H1 (cell line): ENCODE data around the gene ANKS1B. TPM values are rescaled to one million over a fixed set of nuclear protein-coding genes. Genes with fewer than 3 reads are reported as not detected.

Experiments used
- CEBPB ChIP-seq: IDR thresholded peaks from 2 replicates; pipeline ENCODE4 v1.6.1; 2012; ENCODE audit warnings: low read depth, low read length
- HDAC6 ChIP-seq: IDR thresholded peaks from one replicate; pipeline ENCODE4 v1.7.1; 2012; ENCODE audit warnings: low read depth, mild to moderate bottlenecking, inconsistent platforms, low read length, moderate library complexity
- NANOG ChIP-seq: IDR thresholded peaks from 2 replicates; pipeline ENCODE4 v1.6.1; 2011; ENCODE audit warnings: low read length, low read depth, mild to moderate bottlenecking, inconsistent platforms; ENCODE audit not compliant: insufficient read depth, poor library complexity, severe bottlenecking
- polyA plus RNA-seq, 7 experiments: library from polyadenylated mRNA; depleted of rRNA in 3 of 7; stranded (reverse) in 5 of 7; unstranded in 2 of 7; fragments of >200 nt in 5 of 7; fragments of 200-250 nt in 2 of 7; gene quantifications; 1 replicate in 5 of 7; 2 replicates in 1 of 7; 4 replicates in 1 of 7; pipeline versions ENCODE4 v1.2.1 to v1.2.3, GENCODE V29; 2011 to 2013; ENCODE audit warnings: missing spikeins in 2 of 7, mixed read lengths in 2 of 7
- total RNA-seq: library from RNA; stranded (reverse); fragmentation: NEBNext Ultra II Directional; extraction: Animal tissue kit (Norgen Biotek cat#: 25700); gene quantifications from 2 replicates; pipeline ENCODE4 v1.2.1, GENCODE V29; 2021
- TF ChIP-seq, protein P1 (sequence below): fragments of 300-600 bp; sonication (generic); IDR thresholded peaks from 2 replicates; pipeline ENCODE4 v1.7.1; 2012; ENCODE audit warnings: low read length, moderate library complexity, mild to moderate bottlenecking, inconsistent platforms; ENCODE audit not compliant: insufficient replicate concordance

The ANKS1B gene
- total and polyA plus RNA-seq, 2 of the 8 experiments (the other 6 are each of a cell fraction or from before 2014, with no cell fraction given): 2.7 to 6.1 TPM

DNA sequence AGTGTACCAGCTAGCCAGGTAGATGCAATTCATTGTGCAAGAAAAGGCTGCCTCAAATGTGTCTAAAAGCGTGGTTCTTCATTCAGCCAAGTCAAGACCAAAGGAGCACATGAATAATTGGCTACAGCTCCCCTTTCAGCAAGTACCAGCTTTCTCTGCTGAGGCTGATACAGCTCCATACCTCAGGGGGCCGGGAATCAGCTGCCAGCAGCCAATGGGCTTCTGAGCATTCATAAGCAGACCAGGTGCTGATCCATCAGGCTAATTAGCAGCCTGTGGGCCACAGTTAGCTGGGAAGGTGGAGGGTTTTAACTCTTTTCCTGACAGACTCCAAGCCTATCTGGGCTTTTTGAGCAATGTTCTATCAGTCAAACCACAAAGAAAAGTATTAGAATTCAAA lies 1075.0 kb downstream of the ANKS1B start (continued):
- TF ChIP-seq, protein P1, sequence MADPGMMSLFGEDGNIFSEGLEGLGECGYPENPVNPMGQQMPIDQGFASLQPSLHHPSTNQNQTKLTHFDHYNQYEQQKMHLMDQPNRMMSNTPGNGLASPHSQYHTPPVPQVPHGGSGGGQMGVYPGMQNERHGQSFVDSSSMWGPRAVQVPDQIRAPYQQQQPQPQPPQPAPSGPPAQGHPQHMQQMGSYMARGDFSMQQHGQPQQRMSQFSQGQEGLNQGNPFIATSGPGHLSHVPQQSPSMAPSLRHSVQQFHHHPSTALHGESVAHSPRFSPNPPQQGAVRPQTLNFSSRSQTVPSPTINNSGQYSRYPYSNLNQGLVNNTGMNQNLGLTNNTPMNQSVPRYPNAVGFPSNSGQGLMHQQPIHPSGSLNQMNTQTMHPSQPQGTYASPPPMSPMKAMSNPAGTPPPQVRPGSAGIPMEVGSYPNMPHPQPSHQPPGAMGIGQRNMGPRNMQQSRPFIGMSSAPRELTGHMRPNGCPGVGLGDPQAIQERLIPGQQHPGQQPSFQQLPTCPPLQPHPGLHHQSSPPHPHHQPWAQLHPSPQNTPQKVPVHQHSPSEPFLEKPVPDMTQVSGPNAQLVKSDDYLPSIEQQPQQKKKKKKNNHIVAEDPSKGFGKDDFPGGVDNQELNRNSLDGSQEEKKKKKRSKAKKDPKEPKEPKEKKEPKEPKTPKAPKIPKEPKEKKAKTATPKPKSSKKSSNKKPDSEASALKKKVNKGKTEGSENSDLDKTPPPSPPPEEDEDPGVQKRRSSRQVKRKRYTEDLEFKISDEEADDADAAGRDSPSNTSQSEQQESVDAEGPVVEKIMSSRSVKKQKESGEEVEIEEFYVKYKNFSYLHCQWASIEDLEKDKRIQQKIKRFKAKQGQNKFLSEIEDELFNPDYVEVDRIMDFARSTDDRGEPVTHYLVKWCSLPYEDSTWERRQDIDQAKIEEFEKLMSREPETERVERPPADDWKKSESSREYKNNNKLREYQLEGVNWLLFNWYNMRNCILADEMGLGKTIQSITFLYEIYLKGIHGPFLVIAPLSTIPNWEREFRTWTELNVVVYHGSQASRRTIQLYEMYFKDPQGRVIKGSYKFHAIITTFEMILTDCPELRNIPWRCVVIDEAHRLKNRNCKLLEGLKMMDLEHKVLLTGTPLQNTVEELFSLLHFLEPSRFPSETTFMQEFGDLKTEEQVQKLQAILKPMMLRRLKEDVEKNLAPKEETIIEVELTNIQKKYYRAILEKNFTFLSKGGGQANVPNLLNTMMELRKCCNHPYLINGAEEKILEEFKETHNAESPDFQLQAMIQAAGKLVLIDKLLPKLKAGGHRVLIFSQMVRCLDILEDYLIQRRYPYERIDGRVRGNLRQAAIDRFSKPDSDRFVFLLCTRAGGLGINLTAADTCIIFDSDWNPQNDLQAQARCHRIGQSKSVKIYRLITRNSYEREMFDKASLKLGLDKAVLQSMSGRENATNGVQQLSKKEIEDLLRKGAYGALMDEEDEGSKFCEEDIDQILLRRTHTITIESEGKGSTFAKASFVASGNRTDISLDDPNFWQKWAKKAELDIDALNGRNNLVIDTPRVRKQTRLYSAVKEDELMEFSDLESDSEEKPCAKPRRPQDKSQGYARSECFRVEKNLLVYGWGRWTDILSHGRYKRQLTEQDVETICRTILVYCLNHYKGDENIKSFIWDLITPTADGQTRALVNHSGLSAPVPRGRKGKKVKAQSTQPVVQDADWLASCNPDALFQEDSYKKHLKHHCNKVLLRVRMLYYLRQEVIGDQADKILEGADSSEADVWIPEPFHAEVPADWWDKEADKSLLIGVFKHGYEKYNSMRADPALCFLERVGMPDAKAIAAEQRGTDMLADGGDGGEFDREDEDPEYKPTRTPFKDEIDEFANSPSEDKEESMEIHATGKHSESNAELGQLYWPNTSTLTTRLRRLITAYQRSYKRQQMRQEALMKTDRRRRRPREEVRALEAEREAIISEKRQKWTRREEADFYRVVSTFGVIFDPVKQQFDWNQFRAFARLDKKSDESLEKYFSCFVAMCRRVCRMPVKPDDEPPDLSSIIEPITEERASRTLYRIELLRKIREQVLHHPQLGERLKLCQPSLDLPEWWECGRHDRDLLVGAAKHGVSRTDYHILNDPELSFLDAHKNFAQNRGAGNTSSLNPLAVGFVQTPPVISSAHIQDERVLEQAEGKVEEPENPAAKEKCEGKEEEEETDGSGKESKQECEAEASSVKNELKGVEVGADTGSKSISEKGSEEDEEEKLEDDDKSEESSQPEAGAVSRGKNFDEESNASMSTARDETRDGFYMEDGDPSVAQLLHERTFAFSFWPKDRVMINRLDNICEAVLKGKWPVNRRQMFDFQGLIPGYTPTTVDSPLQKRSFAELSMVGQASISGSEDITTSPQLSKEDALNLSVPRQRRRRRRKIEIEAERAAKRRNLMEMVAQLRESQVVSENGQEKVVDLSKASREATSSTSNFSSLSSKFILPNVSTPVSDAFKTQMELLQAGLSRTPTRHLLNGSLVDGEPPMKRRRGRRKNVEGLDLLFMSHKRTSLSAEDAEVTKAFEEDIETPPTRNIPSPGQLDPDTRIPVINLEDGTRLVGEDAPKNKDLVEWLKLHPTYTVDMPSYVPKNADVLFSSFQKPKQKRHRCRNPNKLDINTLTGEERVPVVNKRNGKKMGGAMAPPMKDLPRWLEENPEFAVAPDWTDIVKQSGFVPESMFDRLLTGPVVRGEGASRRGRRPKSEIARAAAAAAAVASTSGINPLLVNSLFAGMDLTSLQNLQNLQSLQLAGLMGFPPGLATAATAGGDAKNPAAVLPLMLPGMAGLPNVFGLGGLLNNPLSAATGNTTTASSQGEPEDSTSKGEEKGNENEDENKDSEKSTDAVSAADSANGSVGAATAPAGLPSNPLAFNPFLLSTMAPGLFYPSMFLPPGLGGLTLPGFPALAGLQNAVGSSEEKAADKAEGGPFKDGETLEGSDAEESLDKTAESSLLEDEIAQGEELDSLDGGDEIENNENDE: no peak
- TF ChIP-seq HDAC6 (no peak), NANOG (peak; percentile 37), CEBPB (no peak)
